ENCODE data around the gene PRTFDC1. TPM values are rescaled to one million over a fixed set of nuclear protein-coding genes. Genes with fewer than 3 reads are reported as not detected.

Gene PRTFDC1
- total and polyA plus RNA-seq, 2 of the 13 experiments (the other 11 are each of a cell fraction or from before 2014, with no cell fraction given), result not detected

DNA sequence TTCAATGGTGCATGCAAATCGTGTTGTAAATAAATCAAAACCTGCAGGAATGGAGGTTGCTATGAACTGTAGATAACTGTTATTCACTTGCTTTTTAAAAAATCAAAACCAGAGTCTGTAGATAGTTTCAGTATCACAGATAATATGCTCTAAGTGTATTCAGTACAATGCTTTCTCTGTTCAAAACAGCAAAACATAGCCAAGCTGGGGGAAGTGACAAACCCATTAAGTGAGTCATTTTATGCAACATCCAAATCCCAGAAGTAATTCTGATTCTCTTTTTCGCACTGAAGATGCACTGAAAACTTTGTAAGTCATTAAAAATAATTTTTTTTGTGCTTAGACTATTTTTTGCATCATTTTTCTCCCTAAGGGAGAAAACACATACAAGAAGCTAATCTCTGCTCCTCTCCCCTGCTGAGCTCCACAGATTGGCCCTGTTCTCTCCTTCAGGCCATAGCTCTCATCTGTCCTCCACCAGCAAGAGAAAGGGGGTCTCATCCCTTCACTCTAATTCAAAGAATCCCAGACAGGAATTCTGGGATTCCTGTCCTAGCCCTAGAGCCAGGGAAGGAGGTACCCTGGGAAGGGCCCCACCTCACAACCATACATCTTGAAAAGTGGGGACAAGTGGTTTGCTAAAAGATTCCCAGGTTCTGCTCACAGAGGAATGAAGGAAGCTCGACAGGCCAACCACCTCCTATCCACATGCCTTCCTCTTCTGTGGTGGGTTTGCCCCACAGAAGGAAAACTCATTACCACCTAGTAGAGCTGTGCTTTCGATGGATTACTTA is 4.9 kb downstream of the PRTFDC1 start:
- ChIA-PET CTCF (ENCODE audit: low intra/inter-chr PET ratio, low total read pairs) (no interaction called here), POLR2A (no interaction called here)
- peaks cover 14% of the 10 kb centered on the region for H3K4me1 ChIP-seq (ENCODE audit: insufficient read depth, low read length)
- H3K27ac ChIP-seq (ENCODE audit: extremely low read length, insufficient read depth, low read length), result no peak overlapping the region
- H3K79me2 ChIP-seq (ENCODE audit: insufficient read depth, low read length), result no peaks in the 10 kb centered on the region
- intact Hi-C loops (cut with micrococcal nuclease; ENCODE audit: unreplicated experiment), result no loop called here
- no peaks in the 10 kb centered on the region for H3K36me3 ChIP-seq (replicated peaks in 1 of 2; ENCODE audit: control insufficient read depth in 1 of 2, insufficient read depth in 2 of 2, low read length in 2 of 2)
- H3K4me2 ChIP-seq (ENCODE audit: low read depth, low read length), result no peak overlapping the region
- H4K20me1 ChIP-seq (ENCODE audit: insufficient read depth, low read length), result no peaks in the 10 kb centered on the region
- DNase-seq (ENCODE audit: low spot score), result no peak
- BruUV-seq (replicated peaks), result no TSS peak
- H3K4me3 ChIP-seq (replicated peaks in 1 of 3; ENCODE audit: insufficient read depth in 1 of 3, low read depth in 2 of 3, low read length in 3 of 3), result no peak overlapping the region
- in situ Hi-C loops (cut with HindIII; ENCODE audit: extremely low pct_ligation_motif_present, low pct_unique_long_range_greater_than_20kb), result no loop called here
- H3K27me3 ChIP-seq (ENCODE audit: control insufficient read depth in 1 of 2, insufficient read depth in 2 of 2, low read length in 2 of 2), result no peaks in the 10 kb centered on the region
- no peak overlapping the region for H3K9ac ChIP-seq (ENCODE audit: insufficient read depth, low read depth, low read length)
- no peak for ATAC-seq
- FAIRE-seq, result no peak
- no peak overlapping the region for H2AFZ ChIP-seq (ENCODE audit: low read length)
- no peak for TF ChIP-seq ZNF619 (CRISPR knock-in tag; IDR thresholded peaks at IDR 0.05)
- TF ChIP-seq ZNF382 (CRISPR knock-in tag; IDR thresholded peaks at IDR 0.05; ENCODE audit: borderline replicate concordance), result no peak
- no peak for TF ChIP-seq SETDB1 (CRISPR knock-in tag; IDR thresholded peaks at IDR 0.05; ENCODE audit: borderline replicate concordance)
- TF ChIP-seq HHEX (CRISPR knock-in tag; IDR thresholded peaks at IDR 0.05), result no peak
- TF ChIP-seq YEATS2 (CRISPR knock-in tag; IDR thresholded peaks at IDR 0.05; ENCODE audit: borderline replicate concordance), result no peak
- no peak for TF ChIP-seq RFXANK (CRISPR knock-in tag; IDR thresholded peaks at IDR 0.05)
- TF ChIP-seq RNF2 (conservative IDR thresholded peaks at IDR 0.05; ENCODE audit: low read depth), result no peak
- TF ChIP-seq E2F5 (CRISPR knock-in tag; conservative IDR thresholded peaks at IDR 0.05), result no peak
- no peak for TF ChIP-seq BHLHE40 (IDR thresholded peaks at IDR 0.05; ENCODE audit: low read length)
- TF ChIP-seq AKAP8 (CRISPR knock-in tag; IDR thresholded peaks at IDR 0.05), result no peak
- no peak for TF ChIP-seq ZNF720 (CRISPR knock-in tag; IDR thresholded peaks at IDR 0.05)
- TF ChIP-seq ATRX (CRISPR knock-in tag; IDR thresholded peaks at IDR 0.05; ENCODE audit: borderline replicate concordance), result no peak
- no peak for TF ChIP-seq PHF5A (CRISPR knock-in tag; IDR thresholded peaks at IDR 0.05; ENCODE audit: low read depth, unreplicated experiment)
- TF ChIP-seq ZBTB40 (IDR thresholded peaks at IDR 0.05), result no peak
- TF ChIP-seq ZBTB40 (CRISPR knock-in tag; IDR thresholded peaks at IDR 0.05), result no peak
- TF ChIP-seq ZNF224 (CRISPR knock-in tag; IDR thresholded peaks at IDR 0.05), result no peak
- no peak for TF ChIP-seq HNF4A (CRISPR knock-in tag; IDR thresholded peaks at IDR 0.05)
- H3K9me3 ChIP-seq (ENCODE audit: low read length), result no peaks in the 10 kb centered on the region
- WGBS (ENCODE audit: low lambda C conversion rate), result 5% methylated on average over 4 of the region's 4 CpGs
